GM18498 (cell line): ENCODE measurements around the gene ETFDH.
"Not testable (repeated sequence)": the region's sequence is repeated elsewhere in the genome, so short reads cannot be mapped to it uniquely, and the experiment has no call there.

Experiments
- ATAC-seq: cut with Tn5 transposase; IDR thresholded peaks from one replicate; pipeline ENCODE4 v1.9.1; 2021; ENCODE audit warnings: mild to moderate bottlenecking, moderate library complexity; ENCODE audit not compliant: unreplicated experiment

ETFDH gene

GRCh38 chr4:158750379-158750778 is 78.3 kb downstream of the ETFDH start:
- no peak for ATAC-seq

- no peak for ATAC-seq
Observed at GRCh38 chr4:158754385-158755180, 82.5 kb downstream of the ETFDH start.

- ATAC-seq = not testable (repeated sequence)
Observed at GRCh38 chr4:158755819-158756218, 83.7 kb downstream of the ETFDH start.

DNA sequence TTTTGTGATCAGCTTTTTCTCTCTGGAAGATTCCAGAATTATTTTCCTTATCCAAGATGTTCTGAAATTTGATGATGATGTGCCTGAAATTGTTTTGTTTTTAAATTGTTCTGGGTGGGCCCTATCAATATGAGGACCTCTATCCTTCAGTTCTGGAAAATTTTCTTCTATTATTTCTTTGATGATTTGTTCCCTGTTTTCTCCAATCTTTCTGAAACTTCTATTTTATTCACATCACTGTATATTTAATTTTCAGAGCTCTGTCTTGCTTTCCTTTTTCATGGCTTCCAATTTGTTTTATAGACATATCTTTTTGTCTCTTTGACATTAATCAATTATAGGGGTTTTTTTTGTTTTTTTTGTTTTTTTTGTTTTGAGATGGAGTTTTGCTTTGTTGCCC is 84.5 kb downstream of the ETFDH start:
- no peak for ATAC-seq

GRCh38 chr4:158758142-158758541 is 86.0 kb downstream of the ETFDH start:
- no peak for ATAC-seq

- ATAC-seq = no peak
Observed at GRCh38 chr4:158758703-158759102, 86.6 kb downstream of the ETFDH start.
